CD14-positive monocyte (primary cell): ENCODE measurements around the gene MAPRE2. TPM values are rescaled to one million over a fixed set of nuclear protein-coding genes. Genes with fewer than 3 reads are reported as not detected.

Source experiments
- DNase-seq, 3 donors: peaks; one replicate each; pipeline ENCODE4 v3.0.0-alpha.2; 2011 to 2022
- H2AFZ ChIP-seq: 2 replicates; pipeline ENCODE4 v1.6.0; 2012; ENCODE audit warnings: mild to moderate bottlenecking, low read depth, low read length, inconsistent platforms; ENCODE audit not compliant: insufficient read depth, poor library complexity, severe bottlenecking
- H3K27ac ChIP-seq, 2 donors: 1 replicate in 1 of 2; 2 replicates in 1 of 2; pipeline ENCODE4 v1.5.1; 2012 to 2013; ENCODE audit warnings: low read length in 2 of 2, control low read depth in 1 of 2, inconsistent platforms in 1 of 2, low read depth in 1 of 2, mild to moderate bottlenecking in 1 of 2
- H3K27me3 ChIP-seq, 2 donors: one replicate each; pipeline versions ENCODE4 v1.6.0 to v1.6.1; 2011 to 2013; ENCODE audit warnings: low read length in 2 of 2; ENCODE audit not compliant: control insufficient read depth in 2 of 2, insufficient read depth in 2 of 2
- H3K36me3 ChIP-seq, 2 donors: replicated peaks in 1 of 2; 1 replicate in 1 of 2; 2 replicates in 1 of 2; pipeline versions ENCODE4 v1.5.1 to v1.6.1; 2012 to 2013; ENCODE audit warnings: low read length in 2 of 2, control low read depth in 1 of 2, inconsistent platforms in 1 of 2, mild to moderate bottlenecking in 1 of 2; ENCODE audit not compliant: insufficient read depth in 2 of 2, control insufficient read depth in 1 of 2
- H3K4me1 ChIP-seq, 2 donors: 1 replicate in 1 of 2; 2 replicates in 1 of 2; pipeline versions ENCODE4 v1.5.1 to v1.6.1; 2012 to 2013; ENCODE audit warnings: low read length in 2 of 2, control low read depth in 1 of 2, inconsistent platforms in 1 of 2, mild to moderate bottlenecking in 1 of 2, moderate library complexity in 1 of 2; ENCODE audit not compliant: insufficient read depth in 2 of 2, control insufficient read depth in 1 of 2
- H3K4me2 ChIP-seq: replicated peaks from 2 replicates; pipeline ENCODE3; 2012; ENCODE audit warnings: low read length, moderate library complexity, mild to moderate bottlenecking; ENCODE audit not compliant: poor library complexity, severe bottlenecking; ENCODE audit errors: extremely low read depth
- H3K4me3 ChIP-seq, 3 experiments: fragments of 200-600 bp in 1 of 3; sonication (generic) in 1 of 3; replicated peaks in 1 of 3; 1 replicate in 2 of 3; 2 replicates in 1 of 3; pipeline ENCODE4 v1.5.1; 2011 to 2013; ENCODE audit warnings: low read length in 3 of 3, mild to moderate bottlenecking in 3 of 3, control low read depth in 2 of 3, low read depth in 2 of 3, inconsistent platforms in 1 of 3, moderate library complexity in 1 of 3
- H3K79me2 ChIP-seq: 2 replicates; pipeline ENCODE4 v1.6.0; 2012; ENCODE audit warnings: mild to moderate bottlenecking, control low read depth, inconsistent platforms, low read length, moderate library complexity; ENCODE audit not compliant: insufficient read depth
- H3K9ac ChIP-seq: 2 replicates; pipeline ENCODE4 v1.6.0; 2017; ENCODE audit warnings: low read length, mild to moderate bottlenecking; ENCODE audit not compliant: insufficient read depth, poor library complexity, severe bottlenecking
- H3K9me3 ChIP-seq, 2 donors: replicated peaks in 1 of 2; 1 replicate in 1 of 2; 2 replicates in 1 of 2; pipeline versions ENCODE4 v1.5.1 to v1.6.1; 2012 to 2013; ENCODE audit warnings: low read length in 2 of 2, control low read depth in 1 of 2; ENCODE audit not compliant: control insufficient read depth in 1 of 2, insufficient read depth in 1 of 2
- H4K20me1 ChIP-seq: 2 replicates; pipeline ENCODE4 v1.6.0; 2012; ENCODE audit warnings: mild to moderate bottlenecking, low read length, control low read depth, moderate library complexity; ENCODE audit not compliant: insufficient read depth
- H3K27ac Mint-ChIP-seq, 7 donors: one replicate each; pipeline ENCODE4 v1.8.0; 2020; ENCODE audit warnings: mild to moderate bottlenecking in 7 of 7, mixed read lengths in 7 of 7, moderate library complexity in 6 of 7, inconsistent platforms in 2 of 7
- H3K27me3 Mint-ChIP-seq, 3 donors: one replicate each; pipeline ENCODE4 v1.8.0; 2021 to 2022; ENCODE audit warnings: low read depth in 3 of 3, mild to moderate bottlenecking in 3 of 3, mixed read lengths in 3 of 3, moderate library complexity in 3 of 3, inconsistent platforms in 1 of 3
- H3K36me3 Mint-ChIP-seq, 2 donors: one replicate each; pipeline ENCODE4 v1.8.0; 2020; ENCODE audit warnings: mixed read lengths in 2 of 2, inconsistent platforms in 1 of 2, mild to moderate bottlenecking in 1 of 2
- H3K4me1 Mint-ChIP-seq: one replicate; pipeline ENCODE4 v1.8.0; 2020; ENCODE audit warnings: mild to moderate bottlenecking, mixed read lengths
- H3K4me3 Mint-ChIP-seq, 2 donors: one replicate each; pipeline ENCODE4 v1.8.0; 2020; ENCODE audit warnings: mild to moderate bottlenecking in 2 of 2, mixed read lengths in 2 of 2, moderate library complexity in 1 of 2
- H3K9me3 Mint-ChIP-seq, 7 donors: one replicate each; pipeline ENCODE4 v1.8.0; 2020 to 2022; ENCODE audit warnings: mixed read lengths in 7 of 7, mild to moderate bottlenecking in 6 of 7, moderate library complexity in 6 of 7, inconsistent platforms in 2 of 7
- WGBS: methylation state at CpG from one replicate; pipeline ENCODE4 v1.1.5; 2013; ENCODE audit warnings: missing lambda C conversion rate; ENCODE audit not compliant: insufficient coverage; 5-methylcytosine and 5-hydroxymethylcytosine counted together
- intact Hi-C, 2 donors: fragments of 100-400 bp; cut with micrococcal nuclease; formaldehyde crosslinking; loops; one replicate each; pipeline versions ENCODE4 v1.15.0 to v1.15.1; 2023
- polyA plus RNA-seq, 3 donors: library from polyadenylated mRNA; depleted of rRNA in 1 of 3; unstranded in 2 of 3; stranded (reverse) in 1 of 3; fragments of 300-500 nt in 2 of 3; fragments of >200 nt in 1 of 3; fragmentation: Illumina TruSeq in 2 of 3; gene quantifications; 1 replicate in 2 of 3; 2 replicates in 1 of 3; pipeline ENCODE4 v1.2.3, GENCODE V29; 2012 to 2021
- TF ChIP-seq, protein P1 (sequence below): fragments of 200-600 bp; IDR thresholded peaks from one replicate; pipeline ENCODE4 v1.8.0; 2022; ENCODE audit warnings: antibody characterized with exemption, mild to moderate bottlenecking

Gene MAPRE2
- polyA plus RNA-seq, 3 donors = 22.0 to 48.1 (median 37.1) TPM

DNA sequence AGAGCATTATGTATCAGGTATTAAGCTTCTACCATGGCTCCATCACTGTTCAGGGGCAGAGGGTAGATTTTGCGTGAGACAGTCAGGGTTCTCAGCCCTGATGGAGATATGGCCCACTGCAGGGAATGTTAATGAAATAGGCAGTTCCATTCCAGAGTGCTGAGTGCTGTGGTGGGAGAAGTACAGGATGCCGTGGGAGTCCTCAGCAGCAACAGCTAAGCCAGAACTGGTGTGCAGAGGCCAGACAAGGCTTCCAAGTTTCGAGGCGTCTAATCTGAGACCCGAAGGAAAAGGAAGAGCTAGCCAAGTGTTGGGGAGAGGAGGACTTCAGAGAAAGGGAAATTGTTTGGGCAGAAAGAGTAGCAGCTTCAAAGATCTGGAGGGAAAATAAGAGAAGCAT lies 30.2 kb upstream of the MAPRE2 start:
- H3K4me3 Mint-ChIP-seq = no peak overlapping the region
- intact Hi-C loops = no loop called here

DNA sequence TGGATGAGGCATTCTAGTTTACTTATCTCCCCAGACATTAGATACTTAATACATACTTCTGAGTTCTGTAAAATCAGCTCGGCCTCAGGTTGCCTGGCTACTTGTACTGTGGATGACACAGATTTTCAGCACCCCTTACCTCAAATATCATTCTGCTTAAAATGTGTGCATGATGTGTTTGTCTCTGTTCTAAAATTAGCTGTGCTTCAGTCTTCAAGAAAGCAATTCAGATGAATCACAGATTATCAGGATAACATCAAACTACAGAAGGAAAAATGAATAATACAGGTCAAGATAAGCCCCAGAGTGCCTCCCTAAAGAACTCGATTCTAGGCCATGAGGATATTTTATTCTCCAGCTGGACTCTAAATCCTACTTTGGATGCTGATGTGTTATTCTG lies 21.3 kb upstream of the MAPRE2 start:
- Mint-ChIP-seq H3K9me3 (no peaks in the 10 kb centered on the region), H3K4me3 (no peak overlapping the region), H3K27me3 (peaks cover 0 to 1% (median 0%) of the 10 kb centered on the region in 3 donors), H3K36me3 (no peaks in the 10 kb centered on the region), H3K4me1 (no peaks in the 10 kb centered on the region), H3K27ac (no peak overlapping the region)
- intact Hi-C loops = loop anchor here in 1 of 2 donors (5.0 kb wide), 1 partner anchor 37 kb away; no protein-coding TSS in a partner anchor
- Histone ChIP-seq H3K27ac (no peak overlapping the region), H3K4me1 (no peaks in the 10 kb centered on the region), H3K27me3 (no peaks in the 10 kb centered on the region), H3K9ac (no peak overlapping the region), H3K36me3 (no peaks in the 10 kb centered on the region), H2AFZ (no peak overlapping the region), H3K9me3 (no peaks in the 10 kb centered on the region), H3K79me2 (no peaks in the 10 kb centered on the region), H4K20me1 (no peaks in the 10 kb centered on the region), H3K4me2 (no peak overlapping the region), H3K4me3 (no peak overlapping the region)
- DNase-seq = no peak
- no CpG with 5 or more reads among the region's 2 CpGs for WGBS
- TF ChIP-seq, protein P1, sequence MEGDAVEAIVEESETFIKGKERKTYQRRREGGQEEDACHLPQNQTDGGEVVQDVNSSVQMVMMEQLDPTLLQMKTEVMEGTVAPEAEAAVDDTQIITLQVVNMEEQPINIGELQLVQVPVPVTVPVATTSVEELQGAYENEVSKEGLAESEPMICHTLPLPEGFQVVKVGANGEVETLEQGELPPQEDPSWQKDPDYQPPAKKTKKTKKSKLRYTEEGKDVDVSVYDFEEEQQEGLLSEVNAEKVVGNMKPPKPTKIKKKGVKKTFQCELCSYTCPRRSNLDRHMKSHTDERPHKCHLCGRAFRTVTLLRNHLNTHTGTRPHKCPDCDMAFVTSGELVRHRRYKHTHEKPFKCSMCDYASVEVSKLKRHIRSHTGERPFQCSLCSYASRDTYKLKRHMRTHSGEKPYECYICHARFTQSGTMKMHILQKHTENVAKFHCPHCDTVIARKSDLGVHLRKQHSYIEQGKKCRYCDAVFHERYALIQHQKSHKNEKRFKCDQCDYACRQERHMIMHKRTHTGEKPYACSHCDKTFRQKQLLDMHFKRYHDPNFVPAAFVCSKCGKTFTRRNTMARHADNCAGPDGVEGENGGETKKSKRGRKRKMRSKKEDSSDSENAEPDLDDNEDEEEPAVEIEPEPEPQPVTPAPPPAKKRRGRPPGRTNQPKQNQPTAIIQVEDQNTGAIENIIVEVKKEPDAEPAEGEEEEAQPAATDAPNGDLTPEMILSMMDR = no peak

More for the DNA sequence above, 30.2 kb upstream of the MAPRE2 start:
- no peak overlapping the region for H3K9ac ChIP-seq
- no peaks in the 10 kb centered on the region for H3K79me2 ChIP-seq
- H3K9me3 ChIP-seq = no peaks in the 10 kb centered on the region
- Mint-ChIP-seq H3K4me1 (peaks cover 1% of the 10 kb centered on the region), H3K9me3 (no peaks in the 10 kb centered on the region), H3K36me3 (no peaks in the 10 kb centered on the region), H3K27me3 (no peaks in the 10 kb centered on the region), H3K27ac (no peak overlapping the region)
- no peaks in the 10 kb centered on the region for H3K27me3 ChIP-seq
- no peaks in the 10 kb centered on the region for H3K36me3 ChIP-seq
- WGBS = 94% methylated on average over 5 of the region's 5 CpGs
- no peak for DNase-seq
- TF ChIP-seq, protein P1 = no peak
- no peak overlapping the region for H3K4me3 ChIP-seq
- no peak overlapping the region for H3K27ac ChIP-seq
- no peak overlapping the region for H2AFZ ChIP-seq
- H3K4me2 ChIP-seq = no peak overlapping the region
- no peaks in the 10 kb centered on the region for H4K20me1 ChIP-seq
- no peaks in the 10 kb centered on the region for H3K4me1 ChIP-seq
